Skeletal muscle satellite cell (primary cell): ENCODE data around the gene CHST2.

Experiments
- H3K27me3 ChIP-seq: 2 replicates; pipeline ENCODE4 v1.7.0; 2013; ENCODE audit warnings: low read length; ENCODE audit not compliant: control insufficient read depth, insufficient read depth
- H3K36me3 ChIP-seq: 2 replicates; pipeline ENCODE4 v1.7.0; 2013; ENCODE audit warnings: mild to moderate bottlenecking, control low read depth, low read length; ENCODE audit not compliant: insufficient read depth
- H3K4me1 ChIP-seq: 2 replicates; pipeline ENCODE4 v1.7.0; 2013; ENCODE audit warnings: low read length; ENCODE audit not compliant: control insufficient read depth, insufficient read depth
- H3K4me2 ChIP-seq: 2 replicates; pipeline ENCODE4 v1.7.0; 2013; ENCODE audit warnings: mild to moderate bottlenecking, low read length
- H3K4me3 ChIP-seq: 2 replicates; pipeline ENCODE4 v1.7.0; 2013; ENCODE audit warnings: low read length
- H3K9ac ChIP-seq: 2 replicates; pipeline ENCODE4 v1.7.0; 2013; ENCODE audit warnings: mild to moderate bottlenecking, low read depth, low read length, moderate library complexity
- H3K9me3 ChIP-seq: replicated peaks from 2 replicates; pipeline ENCODE4 v1.7.0; 2013; ENCODE audit warnings: mild to moderate bottlenecking, control low read depth, low read length

CHST2 gene

DNA sequence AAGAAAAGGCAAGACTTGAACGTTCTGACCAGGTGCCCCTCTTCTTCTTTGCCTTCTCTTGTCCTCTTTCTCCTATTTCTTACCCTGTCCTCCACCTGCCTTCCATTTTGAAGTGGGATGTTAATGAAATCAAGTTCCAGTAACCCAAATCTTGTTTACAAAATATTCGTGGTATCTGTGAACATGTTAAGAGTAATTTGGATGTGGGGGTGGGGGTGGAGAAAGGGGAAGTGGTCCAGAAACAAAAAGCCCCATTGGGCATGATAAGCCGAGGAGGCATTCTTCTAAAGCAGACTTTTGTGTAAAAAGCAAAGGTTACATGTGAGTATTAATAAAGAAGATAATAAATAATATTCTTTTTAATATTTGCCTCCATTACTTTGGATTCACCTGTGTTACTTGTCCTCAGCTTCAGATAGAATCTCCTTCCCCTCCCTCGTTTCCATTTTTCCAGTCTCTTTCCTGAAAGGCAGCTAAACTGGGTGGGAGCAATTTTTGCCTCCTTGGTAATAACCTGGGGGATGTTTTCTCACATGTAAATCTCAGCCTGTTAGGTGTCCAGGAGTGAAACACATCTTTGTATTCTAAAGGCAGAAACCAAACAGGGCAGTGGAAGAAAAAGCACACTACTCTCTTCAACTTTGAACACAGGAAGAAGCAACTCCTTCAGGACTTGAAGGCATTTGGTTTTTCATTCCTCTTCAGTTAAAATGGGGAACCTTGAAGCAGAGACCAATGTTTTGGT, 3.2 kb downstream of the CHST2 start:
- Histone ChIP-seq H3K4me1 (peaks cover 14% of the 10 kb centered on the region), H3K9ac (no peak overlapping the region), H3K4me3 (no peak overlapping the region)

DNA sequence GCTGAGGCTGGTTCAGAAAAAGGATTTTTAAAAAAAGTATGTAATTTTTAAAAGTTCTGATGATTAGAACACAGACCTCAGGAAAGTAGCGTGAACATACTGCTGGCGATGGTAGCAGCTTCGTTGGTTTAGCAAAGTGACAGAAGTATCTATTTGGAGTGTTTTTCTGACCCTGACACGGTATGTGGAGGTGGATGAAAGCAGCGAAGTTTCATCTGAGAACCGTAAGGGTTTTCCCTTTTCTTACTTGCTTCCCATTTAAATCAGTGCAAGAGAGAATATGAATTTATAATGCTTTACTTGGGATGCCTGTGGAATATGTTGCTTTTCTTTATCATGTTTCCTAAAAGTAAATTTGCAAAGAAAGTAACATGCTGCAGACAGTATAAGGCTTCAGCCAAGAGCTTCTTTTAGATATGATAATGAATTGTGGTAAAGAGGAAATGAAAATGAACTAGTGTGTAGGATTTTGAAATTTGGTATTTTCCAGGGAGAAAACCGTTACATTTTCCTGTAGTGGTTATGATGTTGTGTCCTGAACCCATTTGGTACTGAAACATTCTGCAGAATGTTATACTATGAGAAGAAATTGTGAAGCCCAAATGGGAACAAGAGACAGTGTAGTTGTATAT, 3.9 kb downstream of the CHST2 start:
- H3K4me3 ChIP-seq = no peak overlapping the region
- no peaks in the 10 kb centered on the region for H3K9me3 ChIP-seq
- no peak overlapping the region for H3K9ac ChIP-seq
- peaks cover 14% of the 10 kb centered on the region for H3K4me1 ChIP-seq
- H3K4me2 ChIP-seq = peak overlapping the region; percentile 59
- peaks cover 15% of the 10 kb centered on the region for H3K36me3 ChIP-seq
- H3K27me3 ChIP-seq = no peaks in the 10 kb centered on the region

More for the DNA sequence above, 3.2 kb downstream of the CHST2 start:
- Histone ChIP-seq H3K4me2 (peak overlapping the region; percentile 59), H3K9me3 (no peaks in the 10 kb centered on the region), H3K27me3 (no peaks in the 10 kb centered on the region), H3K36me3 (peaks cover 15% of the 10 kb centered on the region)

DNA sequence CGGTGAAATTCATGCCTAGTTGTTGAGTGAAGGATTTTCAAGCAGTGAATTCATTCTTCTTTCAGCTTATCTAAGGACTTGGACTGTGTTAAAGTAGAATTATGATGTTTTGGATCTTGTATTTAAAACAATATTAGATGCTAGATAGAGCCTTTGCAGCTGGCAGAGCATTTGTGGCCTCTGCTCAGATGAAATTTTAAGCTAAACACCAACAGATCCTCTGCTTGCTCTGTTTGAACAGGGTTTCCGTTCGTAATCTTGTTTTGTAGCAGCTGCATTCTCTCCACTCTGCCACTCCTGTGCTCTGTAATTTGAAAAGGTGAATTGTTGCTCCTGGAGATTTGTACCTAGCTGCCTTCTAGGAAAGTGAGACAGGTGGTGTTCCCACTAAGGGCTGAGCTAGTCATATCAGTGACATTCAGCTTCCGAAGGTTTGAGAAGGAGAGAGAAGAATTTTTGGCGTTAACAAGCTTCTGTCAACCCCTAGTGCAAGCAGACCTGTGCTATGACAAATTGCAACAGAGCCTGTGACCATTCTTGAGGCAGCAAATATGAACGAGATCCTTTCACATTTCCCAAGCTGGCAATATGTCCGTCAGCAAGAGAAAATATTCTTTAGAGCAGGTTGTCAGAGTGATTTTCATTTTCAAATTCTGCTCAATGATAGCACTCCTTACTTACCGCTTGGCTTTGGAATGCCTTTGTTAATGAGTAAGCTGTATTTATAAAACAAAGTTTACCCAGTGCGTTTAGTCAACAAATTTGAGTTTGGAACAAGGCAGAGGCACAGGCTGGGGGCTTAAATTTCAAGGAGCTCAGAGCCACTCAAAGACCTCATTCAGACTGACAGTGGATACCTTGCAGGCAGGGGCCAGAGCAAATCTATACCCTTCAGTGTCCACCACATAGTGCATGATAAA, 5.3 kb downstream of the CHST2 start:
- Histone ChIP-seq H3K9me3 (no peaks in the 10 kb centered on the region), H3K9ac (no peak overlapping the region), H3K4me2 (peak overlapping the region; percentile 30), H3K4me1 (peaks cover 14% of the 10 kb centered on the region), H3K27me3 (no peaks in the 10 kb centered on the region), H3K36me3 (peaks cover 15% of the 10 kb centered on the region), H3K4me3 (no peak overlapping the region)

DNA sequence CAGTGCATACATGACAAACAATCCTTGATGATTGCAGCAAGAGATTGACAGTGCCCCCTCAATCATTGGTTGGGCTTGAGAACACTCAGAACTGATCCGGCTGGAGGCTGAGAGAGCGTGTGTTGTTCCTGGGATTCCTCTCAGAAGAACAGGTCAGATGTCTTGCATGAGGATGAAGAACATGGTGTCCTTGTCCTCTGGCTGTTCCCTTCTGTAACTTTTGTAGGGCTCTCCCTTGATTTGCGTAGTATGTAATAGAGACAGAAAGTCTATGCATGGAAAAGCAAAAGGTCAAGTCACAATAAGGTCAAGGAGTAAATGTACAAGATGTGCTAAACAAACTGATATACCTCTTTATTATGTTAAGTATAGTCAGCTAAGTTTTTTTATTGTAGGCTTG, 8.2 kb downstream of the CHST2 start:
- Histone ChIP-seq H3K4me1 (peaks cover 4% of the 10 kb centered on the region), H3K27me3 (no peaks in the 10 kb centered on the region), H3K36me3 (no peaks in the 10 kb centered on the region), H3K9me3 (no peaks in the 10 kb centered on the region), H3K4me3 (no peak overlapping the region), H3K4me2 (no peak overlapping the region), H3K9ac (no peak overlapping the region)

DNA sequence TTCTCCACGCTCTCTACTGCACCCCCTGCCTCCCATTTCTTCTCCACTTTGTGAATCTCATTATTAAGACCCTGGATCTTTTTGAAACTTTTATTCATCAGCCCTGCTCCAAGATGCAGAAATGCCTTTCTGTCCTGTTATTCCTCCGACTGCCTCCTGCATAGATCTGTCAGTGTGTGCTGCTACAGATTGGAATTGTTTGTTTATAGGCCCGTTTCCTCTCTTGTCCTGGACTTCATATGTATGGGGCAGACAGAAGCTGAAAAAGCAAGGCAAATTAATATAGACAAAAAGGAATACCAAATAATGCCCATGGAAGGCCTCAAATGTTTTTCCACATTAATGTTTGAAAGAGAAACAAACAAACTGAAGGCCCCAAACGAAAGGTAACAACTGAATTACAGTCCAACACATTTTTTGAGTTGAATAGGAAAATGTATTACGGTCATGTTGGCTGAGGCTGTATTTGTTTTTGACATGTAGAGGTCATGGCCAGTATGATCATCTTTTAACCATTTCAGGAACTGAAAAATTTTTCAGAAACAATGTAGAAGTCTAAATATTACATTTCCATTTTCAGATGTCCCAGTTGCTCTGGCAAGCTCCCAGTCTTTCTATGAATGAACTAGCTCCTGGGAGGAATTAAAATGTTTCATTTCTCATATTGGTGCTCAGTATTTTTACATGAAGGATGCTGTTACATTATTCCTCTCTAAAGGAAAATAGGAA, 8.8 kb downstream of the CHST2 start:
- no peaks in the 10 kb centered on the region for H3K9me3 ChIP-seq
- H3K4me3 ChIP-seq = no peak overlapping the region
- no peak overlapping the region for H3K4me2 ChIP-seq
- no peaks in the 10 kb centered on the region for H3K27me3 ChIP-seq
- no peak overlapping the region for H3K9ac ChIP-seq
- H3K36me3 ChIP-seq = no peaks in the 10 kb centered on the region
- H3K4me1 ChIP-seq = peaks cover 2% of the 10 kb centered on the region

DNA sequence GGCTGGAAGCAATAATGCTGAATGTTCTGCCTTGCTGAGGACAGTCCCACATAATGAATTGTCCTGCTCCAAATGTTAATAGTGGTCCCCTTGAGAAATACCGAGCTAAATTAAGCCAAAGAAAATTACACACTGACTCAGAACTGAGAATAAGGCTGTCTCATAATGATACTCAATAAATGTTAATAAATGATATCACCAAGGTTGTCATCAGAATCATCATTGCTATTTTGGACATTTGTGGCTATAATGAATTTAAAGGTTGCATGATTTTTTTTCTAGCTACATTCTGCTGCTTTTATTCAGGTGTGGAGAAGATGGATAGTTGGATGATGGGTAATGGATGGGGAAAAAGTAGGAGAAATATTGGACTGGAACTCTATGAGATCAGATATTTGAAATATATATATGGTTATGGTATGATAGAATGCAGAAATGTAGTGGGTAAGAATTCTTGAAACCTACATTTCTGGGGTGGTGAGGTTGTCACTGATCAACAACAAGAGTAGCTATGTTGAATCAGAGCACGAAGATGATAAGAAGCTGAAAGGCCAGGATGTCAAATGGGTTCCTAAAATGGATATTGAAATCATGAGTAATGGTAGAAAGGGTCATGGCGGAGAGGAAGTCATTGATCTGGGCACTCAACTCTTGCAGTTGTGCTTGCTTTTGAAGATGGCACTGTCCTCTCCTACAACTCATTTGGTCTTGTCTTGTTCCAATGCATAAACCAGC, 12.8 kb downstream of the CHST2 start:
- Histone ChIP-seq H3K4me2 (no peak overlapping the region), H3K4me1 (peaks cover 15% of the 10 kb centered on the region), H3K4me3 (no peak overlapping the region)

DNA sequence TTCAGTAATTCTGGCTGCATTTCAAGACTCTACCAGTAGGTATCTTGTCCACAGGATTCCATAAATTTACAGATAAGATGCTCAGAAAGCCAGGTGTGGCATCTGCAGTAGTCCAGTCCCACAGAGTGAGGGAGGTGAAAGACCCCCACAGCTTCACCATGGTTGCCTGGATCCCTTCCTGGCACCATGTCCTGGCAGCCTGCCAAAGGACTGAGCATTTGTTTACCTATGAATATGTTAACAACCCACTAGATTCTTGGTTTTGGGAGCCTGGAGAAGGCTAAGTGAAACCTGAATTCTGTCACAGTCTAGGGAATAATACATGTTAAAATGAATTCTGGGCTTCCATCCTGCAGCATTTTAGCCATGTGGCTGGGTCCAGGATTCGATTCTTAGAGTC, 14.9 kb downstream of the CHST2 start:
- H3K4me1 ChIP-seq = peaks cover 16% of the 10 kb centered on the region
- peak overlapping the region; percentile 40 for H3K4me2 ChIP-seq
- H3K27me3 ChIP-seq = no peaks in the 10 kb centered on the region
- H3K36me3 ChIP-seq = no peaks in the 10 kb centered on the region
- no peaks in the 10 kb centered on the region for H3K9me3 ChIP-seq
- no peak overlapping the region for H3K9ac ChIP-seq
- no peak overlapping the region for H3K4me3 ChIP-seq

More for the DNA sequence above, 12.8 kb downstream of the CHST2 start:
- no peaks in the 10 kb centered on the region for H3K27me3 ChIP-seq
- H3K9me3 ChIP-seq = no peaks in the 10 kb centered on the region
- H3K9ac ChIP-seq = no peak overlapping the region
- H3K36me3 ChIP-seq = no peaks in the 10 kb centered on the region

DNA sequence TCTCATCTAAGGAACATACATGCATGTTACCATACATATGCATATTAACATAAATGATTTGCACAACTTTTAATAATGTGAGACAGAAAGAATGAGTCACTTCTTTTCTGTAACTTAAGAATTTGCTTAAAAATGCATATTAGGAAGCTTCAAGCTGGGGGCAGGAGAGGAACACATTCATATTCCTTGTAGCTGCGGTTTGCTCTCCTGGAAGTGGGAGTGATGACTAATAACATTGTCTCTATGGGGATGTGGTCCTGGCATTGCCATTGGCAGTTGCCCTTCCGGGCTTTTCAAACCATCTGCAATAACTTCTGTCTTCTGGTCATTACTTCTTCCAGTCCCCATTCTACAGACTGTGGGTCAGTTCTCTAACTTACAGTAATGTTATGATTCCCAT, 15.6 kb downstream of the CHST2 start:
- peak overlapping the region; percentile 50 for H3K4me2 ChIP-seq
- peaks cover 23% of the 10 kb centered on the region for H3K4me1 ChIP-seq
- H3K36me3 ChIP-seq = no peaks in the 10 kb centered on the region
- H3K9me3 ChIP-seq = no peaks in the 10 kb centered on the region
- H3K9ac ChIP-seq = no peak overlapping the region
- H3K27me3 ChIP-seq = no peaks in the 10 kb centered on the region
- no peak overlapping the region for H3K4me3 ChIP-seq

DNA sequence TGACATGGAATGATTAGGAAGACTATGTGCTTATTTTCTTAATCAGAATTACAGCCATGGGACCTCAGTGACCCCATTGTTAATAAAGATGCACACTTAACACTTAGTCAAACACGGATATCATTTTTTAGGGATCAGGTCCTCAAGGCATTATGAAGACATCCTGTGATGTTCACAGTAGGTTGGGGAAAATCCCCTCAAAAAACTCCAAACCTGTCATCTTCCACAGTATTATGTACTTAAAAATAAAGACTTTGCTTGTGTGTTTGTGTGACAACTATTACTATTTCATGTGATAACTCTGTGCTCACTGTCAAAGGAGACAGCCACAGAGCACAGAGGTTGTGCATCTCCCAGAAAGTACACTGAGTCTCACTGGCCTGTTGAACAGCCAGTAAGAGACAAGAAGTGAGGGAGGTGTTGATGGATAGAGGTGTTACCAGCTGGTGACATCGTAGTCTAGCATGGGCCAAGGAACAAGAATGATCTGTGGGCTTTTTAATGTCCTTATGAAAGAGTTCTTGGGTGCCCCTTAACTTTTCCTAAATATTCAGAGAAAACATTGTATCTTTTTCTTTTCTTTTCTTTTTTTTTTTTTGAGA, 18.0 kb downstream of the CHST2 start:
- Histone ChIP-seq H3K27me3 (no peaks in the 10 kb centered on the region), H3K4me1 (peaks cover 23% of the 10 kb centered on the region), H3K4me2 (no peak overlapping the region), H3K36me3 (no peaks in the 10 kb centered on the region), H3K9me3 (no peaks in the 10 kb centered on the region), H3K9ac (no peak overlapping the region), H3K4me3 (no peak overlapping the region)

DNA sequence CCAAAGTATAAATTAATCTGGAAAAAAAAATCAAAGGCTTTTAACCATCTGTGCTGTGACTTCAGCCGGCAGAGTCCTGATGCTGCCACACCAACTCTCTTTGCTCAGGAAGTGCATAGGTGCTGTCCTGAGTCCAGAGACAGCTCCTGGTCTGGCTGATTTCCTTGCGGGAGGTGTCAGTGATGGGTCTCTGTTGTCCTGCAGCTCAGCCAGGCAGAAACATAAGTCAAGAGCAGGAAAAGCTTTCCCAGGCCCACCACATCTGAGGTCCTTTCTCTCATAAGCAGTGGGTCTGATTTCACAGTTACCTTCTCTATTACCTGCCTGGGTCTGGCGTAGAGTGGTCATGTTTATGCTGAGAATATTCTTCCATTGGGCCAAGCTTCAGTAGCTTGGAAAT, 19.4 kb downstream of the CHST2 start:
- Histone ChIP-seq H3K9ac (no peak overlapping the region), H3K4me2 (no peak overlapping the region), H3K27me3 (no peaks in the 10 kb centered on the region), H3K4me1 (peaks cover 23% of the 10 kb centered on the region), H3K36me3 (no peaks in the 10 kb centered on the region), H3K9me3 (no peaks in the 10 kb centered on the region), H3K4me3 (no peak overlapping the region)
